BE2C (cell line): ENCODE results near the gene KIR3DL3.
"Not testable (repeated sequence)": the region's sequence is repeated elsewhere in the genome, so short reads cannot be mapped to it uniquely, and the experiment has no call there.

ENCODE experiments used
- DNase-seq: peaks from one replicate; pipeline ENCODE4 v3.0.0-alpha.2; 2020
- H3K27me3 ChIP-seq: fragments of 250-450 bp; sonication (Bioruptor Pico); 2 replicates; pipeline ENCODE4 v1.5.1; 2020; ENCODE audit warnings: mild to moderate bottlenecking
- H3K36me3 ChIP-seq: fragments of 250-450 bp; sonication (Bioruptor Pico); 2 replicates; pipeline ENCODE4 v1.5.1; 2020; ENCODE audit warnings: mild to moderate bottlenecking
- H3K4me1 ChIP-seq: fragments of 250-450 bp; sonication (Bioruptor Pico); 2 replicates; pipeline ENCODE4 v1.5.1; 2020
- H3K4me3 ChIP-seq: 2 replicates; pipeline ENCODE4 v1.5.1; 2011; ENCODE audit warnings: low read depth, low read length
- H3K9me3 ChIP-seq: fragments of 250-450 bp; sonication (Bioruptor Pico); 2 replicates; pipeline ENCODE4 v1.5.1; 2020
- TF ChIP-seq, protein P1 (sequence below): IDR thresholded peaks from 2 replicates; pipeline ENCODE4 v1.5.1; 2012; ENCODE audit warnings: mild to moderate bottlenecking, low read depth, low read length

Gene KIR3DL3

DNA sequence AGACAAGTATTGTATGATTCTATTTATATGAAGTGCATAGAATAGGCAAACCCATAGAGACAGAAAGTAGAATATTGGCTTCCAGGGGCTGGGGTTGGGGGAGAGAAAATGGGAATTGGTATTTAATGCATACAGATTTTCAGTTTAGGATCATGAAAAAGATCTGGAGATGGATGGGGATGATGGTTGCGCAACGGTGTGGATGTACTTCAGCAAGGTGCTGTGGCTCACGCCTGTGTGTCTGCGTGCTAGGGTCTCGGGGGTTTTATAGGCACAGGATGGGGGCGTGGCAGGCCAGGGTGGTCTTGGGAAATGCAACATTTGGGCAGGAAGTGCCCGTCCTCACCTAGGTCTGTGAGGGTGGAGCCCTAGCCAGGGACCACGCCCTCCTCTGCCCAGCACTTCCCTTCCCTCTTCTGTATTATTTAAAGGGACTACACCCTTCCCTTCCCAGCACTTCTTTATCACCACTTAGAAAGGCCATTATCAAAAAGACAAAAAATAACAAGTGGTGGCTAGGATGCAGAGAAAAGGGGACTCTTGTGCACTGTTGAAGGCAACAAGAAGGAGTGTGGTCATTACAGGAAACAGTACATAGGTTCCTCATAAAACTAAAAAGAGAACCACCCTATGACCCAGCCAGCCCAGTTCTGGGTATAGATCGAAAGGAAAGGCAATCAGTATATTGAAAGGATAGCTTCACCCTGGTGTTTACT lies 32.5 kb upstream of the KIR3DL3 start:
- H3K9me3 ChIP-seq: no peaks in the 10 kb centered on the region
- no peaks in the 10 kb centered on the region for H3K4me1 ChIP-seq
- peaks cover 6% of the 10 kb centered on the region; the same call in 1 of the 2 replicates for H3K27me3 ChIP-seq
- H3K36me3 ChIP-seq: no peaks in the 10 kb centered on the region
- no peak for DNase-seq
- H3K4me3 ChIP-seq: no peak overlapping the region
- TF ChIP-seq, protein P1, sequence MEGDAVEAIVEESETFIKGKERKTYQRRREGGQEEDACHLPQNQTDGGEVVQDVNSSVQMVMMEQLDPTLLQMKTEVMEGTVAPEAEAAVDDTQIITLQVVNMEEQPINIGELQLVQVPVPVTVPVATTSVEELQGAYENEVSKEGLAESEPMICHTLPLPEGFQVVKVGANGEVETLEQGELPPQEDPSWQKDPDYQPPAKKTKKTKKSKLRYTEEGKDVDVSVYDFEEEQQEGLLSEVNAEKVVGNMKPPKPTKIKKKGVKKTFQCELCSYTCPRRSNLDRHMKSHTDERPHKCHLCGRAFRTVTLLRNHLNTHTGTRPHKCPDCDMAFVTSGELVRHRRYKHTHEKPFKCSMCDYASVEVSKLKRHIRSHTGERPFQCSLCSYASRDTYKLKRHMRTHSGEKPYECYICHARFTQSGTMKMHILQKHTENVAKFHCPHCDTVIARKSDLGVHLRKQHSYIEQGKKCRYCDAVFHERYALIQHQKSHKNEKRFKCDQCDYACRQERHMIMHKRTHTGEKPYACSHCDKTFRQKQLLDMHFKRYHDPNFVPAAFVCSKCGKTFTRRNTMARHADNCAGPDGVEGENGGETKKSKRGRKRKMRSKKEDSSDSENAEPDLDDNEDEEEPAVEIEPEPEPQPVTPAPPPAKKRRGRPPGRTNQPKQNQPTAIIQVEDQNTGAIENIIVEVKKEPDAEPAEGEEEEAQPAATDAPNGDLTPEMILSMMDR: no peak

DNA sequence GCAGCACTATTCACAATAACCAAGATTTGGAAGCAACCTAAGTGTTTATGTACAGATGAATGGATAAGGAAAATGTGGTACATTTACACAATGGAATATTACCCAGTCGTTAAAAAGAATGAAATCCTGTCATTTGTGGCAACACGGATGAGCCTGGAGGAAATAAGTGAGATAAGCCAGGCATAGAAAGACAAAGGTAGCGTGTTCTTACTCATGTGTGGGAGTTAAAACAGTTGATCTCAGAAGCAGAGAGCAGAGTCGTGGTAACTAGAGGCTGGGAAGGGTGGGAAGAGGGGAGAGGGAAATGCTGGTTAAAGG lies 32.0 kb upstream of the KIR3DL3 start:
- Histone ChIP-seq H3K36me3 (no peaks in the 10 kb centered on the region), H3K4me1 (no peaks in the 10 kb centered on the region), H3K27me3 (peaks cover 6% of the 10 kb centered on the region; the same call in 1 of the 2 replicates), H3K9me3 (no peaks in the 10 kb centered on the region), H3K4me3 (no peak overlapping the region)
- TF ChIP-seq, protein P1: no peak
- DNase-seq: no peak

DNA sequence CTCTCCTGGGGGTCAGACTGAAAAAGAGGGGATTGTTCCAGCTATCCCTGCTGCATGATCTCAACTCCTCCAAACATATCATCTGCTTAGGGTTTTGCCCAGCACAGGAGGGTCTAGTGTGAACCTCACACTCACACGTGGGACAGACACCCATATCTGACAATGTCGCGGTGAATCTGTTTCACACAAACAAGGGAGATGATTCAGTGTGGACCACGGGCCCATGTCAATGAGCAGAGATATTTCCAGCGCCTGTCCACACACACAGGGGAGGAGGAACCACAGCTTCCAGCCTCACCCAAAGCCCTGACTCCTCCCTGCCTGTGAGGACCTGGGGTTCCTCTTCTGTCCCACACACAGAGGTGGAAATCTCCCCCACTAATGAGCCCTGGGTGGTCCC lies 29.6 kb upstream of the KIR3DL3 start:
- Histone ChIP-seq H3K36me3 (no peaks in the 10 kb centered on the region), H3K27me3 (no peaks in the 10 kb centered on the region), H3K4me3 (no peak overlapping the region), H3K9me3 (no peaks in the 10 kb centered on the region), H3K4me1 (no peaks in the 10 kb centered on the region)
- TF ChIP-seq, protein P1: no peak
- no peak for DNase-seq

DNA sequence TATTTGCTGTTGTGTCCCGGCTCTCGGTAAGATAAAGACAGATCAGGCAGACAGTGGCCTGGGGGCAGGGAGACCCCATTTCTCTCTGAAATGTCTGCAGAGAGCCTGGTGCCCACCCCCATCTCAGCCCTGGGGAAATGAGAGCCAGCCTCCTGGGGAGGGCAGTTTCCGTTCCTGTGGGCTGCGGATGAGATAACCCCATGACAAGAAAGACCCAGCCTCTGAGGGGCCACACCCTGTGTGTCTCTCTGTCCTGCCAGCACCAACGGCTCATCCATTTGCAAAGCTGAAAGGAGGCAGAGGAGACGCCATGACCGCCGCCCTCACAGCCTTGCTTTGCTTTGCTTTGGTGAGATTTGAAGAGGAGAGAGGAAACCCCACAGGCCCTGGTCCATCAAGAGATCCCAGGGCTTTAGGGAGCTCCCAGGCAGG lies 28.1 kb upstream of the KIR3DL3 start:
- Histone ChIP-seq H3K4me3 (no peak overlapping the region), H3K36me3 (no peaks in the 10 kb centered on the region), H3K27me3 (no peaks in the 10 kb centered on the region), H3K9me3 (no peaks in the 10 kb centered on the region), H3K4me1 (no peaks in the 10 kb centered on the region)
- no peak for DNase-seq
- TF ChIP-seq, protein P1: no peak

DNA sequence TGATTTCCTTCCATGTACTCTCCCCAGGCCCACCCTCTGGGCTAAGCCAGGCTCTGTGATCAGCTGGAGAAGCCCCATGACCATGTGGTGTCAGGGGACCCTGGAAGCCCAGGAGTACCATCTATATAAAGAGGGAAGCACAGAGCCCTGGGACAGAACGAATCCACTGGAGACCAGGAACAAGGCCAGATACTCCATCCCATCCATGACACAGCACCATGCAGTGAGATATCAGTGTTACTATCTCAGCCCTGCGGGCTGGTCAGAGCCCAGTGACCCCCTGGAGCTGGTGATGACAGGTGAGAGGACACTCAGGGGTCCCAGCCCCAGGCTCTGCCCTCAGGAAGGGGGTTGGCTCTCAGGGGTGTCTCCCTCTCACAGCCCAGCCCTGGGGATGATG lies 27.5 kb upstream of the KIR3DL3 start:
- TF ChIP-seq, protein P1: no peak
- H3K4me3 ChIP-seq: no peak overlapping the region
- H3K27me3 ChIP-seq: no peaks in the 10 kb centered on the region
- DNase-seq: no peak
- H3K9me3 ChIP-seq: no peaks in the 10 kb centered on the region
- H3K36me3 ChIP-seq: no peaks in the 10 kb centered on the region
- H3K4me1 ChIP-seq: no peaks in the 10 kb centered on the region

DNA sequence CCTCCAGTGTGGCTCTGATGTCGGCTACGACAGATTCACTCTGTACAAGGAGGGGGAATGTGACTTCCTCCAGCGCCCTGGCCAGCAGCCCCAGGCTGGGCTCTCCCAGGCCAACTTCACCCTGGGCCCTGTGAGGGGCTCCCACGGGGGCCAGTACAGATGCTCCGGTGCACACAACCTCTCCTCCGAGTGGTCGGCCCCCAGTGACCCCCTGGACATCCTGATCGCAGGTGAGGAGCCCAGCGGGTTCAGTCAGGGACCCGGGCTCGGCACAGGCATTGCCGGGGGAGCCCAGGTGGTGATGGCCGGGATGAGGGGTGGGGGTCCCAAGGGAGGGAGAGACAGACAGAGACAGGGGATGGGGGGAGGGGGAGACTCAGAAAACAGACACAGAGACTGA lies 26.5 kb upstream of the KIR3DL3 start:
- not testable (repeated sequence) for H3K9me3 ChIP-seq, H3K4me1 ChIP-seq, H3K4me3 ChIP-seq, H3K27me3 ChIP-seq, DNase-seq, H3K36me3 ChIP-seq

DNA sequence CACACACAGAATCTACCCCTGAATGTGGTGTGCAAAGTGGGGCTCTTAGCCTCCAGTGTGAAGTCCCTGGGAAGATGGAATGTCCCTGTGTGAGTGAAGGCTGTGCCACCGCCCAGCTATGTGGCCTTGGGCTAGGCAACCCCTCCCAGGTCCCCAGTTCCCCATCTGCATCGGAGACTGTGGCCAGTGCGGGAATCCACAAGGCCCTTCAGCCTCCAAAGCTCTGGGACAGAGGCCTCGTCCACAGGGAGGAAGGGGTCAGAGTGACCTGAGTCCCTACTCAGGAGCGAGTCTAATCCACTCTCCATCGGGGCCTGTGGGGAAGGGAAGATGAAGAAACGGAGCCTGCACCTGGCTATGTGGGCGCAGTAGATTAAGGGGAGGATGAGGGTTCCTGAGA lies 19.3 kb upstream of the KIR3DL3 start:
- Histone ChIP-seq H3K4me3 (no peak overlapping the region), H3K9me3 (no peaks in the 10 kb centered on the region), H3K36me3 (no peaks in the 10 kb centered on the region), H3K4me1 (no peaks in the 10 kb centered on the region), H3K27me3 (no peaks in the 10 kb centered on the region)
- no peak for DNase-seq
- TF ChIP-seq, protein P1: no peak
